Measurements from ENCODE around the gene IL3.

The IL3 gene

DNA sequence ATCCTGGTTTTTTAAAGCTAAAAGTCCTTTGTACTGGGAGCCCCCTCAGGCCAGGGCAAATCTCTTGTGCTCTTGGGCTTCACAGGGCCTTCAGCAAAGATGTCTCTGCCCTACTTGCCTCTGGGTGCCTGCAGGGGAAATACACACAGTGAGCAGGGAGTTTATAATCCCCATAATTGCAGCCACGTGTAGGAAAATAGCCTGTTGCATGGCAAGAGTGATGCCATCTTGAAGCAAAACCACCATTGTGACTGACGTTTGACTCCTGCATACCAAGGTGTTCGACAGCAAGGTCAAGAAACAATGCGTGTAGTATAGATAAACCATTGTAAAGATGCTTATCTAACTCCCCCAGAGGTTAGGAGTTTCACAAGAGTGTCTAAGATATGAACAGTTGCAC lies 11.4 kb upstream of the IL3 start:
- no peak overlapping the region for H3K4me2 ChIP-seq
- H3K4me3 ChIP-seq: no peak overlapping the region
- no peak for TF ChIP-seq Cebpa-rat (IDR thresholded peaks at IDR 0.05)
- H3K4me1 ChIP-seq: no peaks in the 10 kb centered on the region
- H3K27ac ChIP-seq: no peak overlapping the region
- H3K27me3 ChIP-seq: no peaks in the 10 kb centered on the region
- H3K9ac ChIP-seq: no peak overlapping the region
- no peaks in the 10 kb centered on the region for H4K20me1 ChIP-seq
- H3K36me3 ChIP-seq: no peaks in the 10 kb centered on the region
- peaks cover 4% of the 10 kb centered on the region; the same call in 1 of the 2 replicates for H3K9me3 ChIP-seq

DNA sequence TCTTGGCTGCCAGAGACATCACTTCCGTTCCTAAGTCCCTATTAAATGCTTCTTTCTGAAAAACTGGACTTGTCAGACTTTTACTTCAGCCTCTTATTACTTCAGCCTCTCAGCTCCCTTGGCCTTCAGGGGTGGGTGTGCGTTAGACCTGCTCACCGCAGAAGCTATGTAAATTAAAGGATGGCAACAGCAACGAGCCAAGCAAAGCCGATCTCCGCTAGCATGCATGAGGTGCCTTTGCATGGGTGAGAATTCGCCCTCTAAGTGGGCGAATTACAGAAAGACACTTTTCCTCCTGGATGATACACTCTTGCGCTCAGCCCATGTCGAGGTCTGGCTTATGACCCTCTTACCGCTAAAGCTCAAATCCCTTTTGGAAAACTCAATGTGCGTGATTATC lies 10.9 kb upstream of the IL3 start:
- no peak overlapping the region for H3K4me3 ChIP-seq
- H3K9ac ChIP-seq: no peak overlapping the region
- no peaks in the 10 kb centered on the region for H3K36me3 ChIP-seq
- H3K9me3 ChIP-seq: no peaks in the 10 kb centered on the region
- H3K27ac ChIP-seq: no peak overlapping the region
- no peaks in the 10 kb centered on the region for H3K4me1 ChIP-seq
- no peak overlapping the region for H3K4me2 ChIP-seq
- no peak for TF ChIP-seq Cebpa-rat (IDR thresholded peaks at IDR 0.05)
- H3K27me3 ChIP-seq: no peaks in the 10 kb centered on the region
- no peaks in the 10 kb centered on the region for H4K20me1 ChIP-seq

DNA sequence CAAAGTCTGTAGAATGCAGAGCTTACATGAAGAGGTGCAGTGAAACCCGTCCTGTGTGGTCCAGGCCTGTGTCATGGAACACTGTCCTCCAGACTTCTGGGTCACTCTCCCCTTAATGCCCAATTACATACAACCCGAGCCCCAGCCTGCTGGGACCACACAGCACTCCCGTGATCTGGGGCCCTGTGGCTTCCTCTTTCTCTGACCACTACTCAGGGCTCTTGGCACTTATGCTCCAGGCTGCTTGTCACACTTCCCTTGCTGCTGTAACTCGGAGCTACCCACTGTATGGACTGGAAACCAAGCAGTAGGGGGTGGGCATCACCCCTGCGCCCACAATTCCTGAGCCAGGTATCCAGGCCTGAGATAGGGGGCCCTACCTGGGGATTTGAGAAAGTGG lies 10.3 kb upstream of the IL3 start:
- Histone ChIP-seq H3K4me3 (no peak overlapping the region), H3K27ac (no peak overlapping the region), H4K20me1 (no peaks in the 10 kb centered on the region), H3K4me1 (no peaks in the 10 kb centered on the region; the same call in 1 of the 2 replicates), H3K9me3 (no peaks in the 10 kb centered on the region), H3K4me2 (no peak overlapping the region), H3K36me3 (no peaks in the 10 kb centered on the region), H3K27me3 (no peaks in the 10 kb centered on the region), H3K9ac (no peak overlapping the region)
- TF ChIP-seq Cebpa-rat (IDR thresholded peaks at IDR 0.05): no peak

DNA sequence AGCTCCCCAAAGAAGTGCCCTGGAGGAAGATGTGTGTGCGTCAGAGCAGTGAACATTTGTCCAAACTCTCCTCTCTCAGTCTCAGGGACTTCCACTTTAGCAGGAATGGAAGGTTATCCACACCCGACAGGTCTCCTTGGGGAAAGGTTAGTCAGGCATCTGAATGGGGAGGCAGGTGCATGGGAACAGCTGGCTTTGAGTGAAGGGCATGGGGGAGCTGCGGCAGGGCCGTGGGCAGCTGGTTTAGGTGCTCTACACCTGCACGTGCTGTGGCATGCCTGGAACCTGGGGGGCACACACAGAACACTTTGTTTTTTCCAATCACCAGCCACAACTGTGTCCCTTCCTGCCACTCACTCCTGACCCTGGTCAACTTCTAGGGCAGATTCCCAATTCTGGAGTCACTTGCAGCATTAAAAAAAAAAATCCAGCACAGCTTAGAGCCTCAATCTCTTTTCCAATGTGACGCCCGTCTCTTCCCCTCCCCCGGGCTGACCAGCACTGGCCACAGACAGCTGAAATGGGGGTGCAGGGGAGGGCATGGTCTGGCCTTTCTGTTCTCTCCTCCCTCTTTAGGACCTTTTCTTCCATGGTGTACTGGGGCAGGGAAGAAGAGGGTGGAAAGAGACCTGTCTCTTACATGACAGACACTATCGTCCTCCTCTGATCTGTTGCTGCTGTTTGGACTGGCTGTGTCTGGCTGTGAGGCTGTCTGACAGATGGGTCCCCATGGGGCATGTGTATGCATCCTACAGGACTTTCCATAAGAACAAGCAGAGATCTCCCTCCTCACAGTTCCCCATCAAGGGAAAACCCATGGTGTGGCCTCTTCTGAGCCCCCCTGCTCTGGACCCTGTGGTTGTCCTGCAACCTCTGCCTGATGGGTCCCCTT lies 9.5 kb upstream of the IL3 start:
- no peaks in the 10 kb centered on the region for H3K9me3 ChIP-seq
- H3K4me1 ChIP-seq: peaks cover 7% of the 10 kb centered on the region
- H3K27me3 ChIP-seq: no peaks in the 10 kb centered on the region
- no peak for TF ChIP-seq Cebpa-rat (IDR thresholded peaks at IDR 0.05)
- H3K4me2 ChIP-seq: no peak overlapping the region
- no peaks in the 10 kb centered on the region for H4K20me1 ChIP-seq
- no peaks in the 10 kb centered on the region for H3K36me3 ChIP-seq
- no peak overlapping the region for H3K9ac ChIP-seq
- H3K4me3 ChIP-seq: no peak overlapping the region
- H3K27ac ChIP-seq: no peak overlapping the region

DNA sequence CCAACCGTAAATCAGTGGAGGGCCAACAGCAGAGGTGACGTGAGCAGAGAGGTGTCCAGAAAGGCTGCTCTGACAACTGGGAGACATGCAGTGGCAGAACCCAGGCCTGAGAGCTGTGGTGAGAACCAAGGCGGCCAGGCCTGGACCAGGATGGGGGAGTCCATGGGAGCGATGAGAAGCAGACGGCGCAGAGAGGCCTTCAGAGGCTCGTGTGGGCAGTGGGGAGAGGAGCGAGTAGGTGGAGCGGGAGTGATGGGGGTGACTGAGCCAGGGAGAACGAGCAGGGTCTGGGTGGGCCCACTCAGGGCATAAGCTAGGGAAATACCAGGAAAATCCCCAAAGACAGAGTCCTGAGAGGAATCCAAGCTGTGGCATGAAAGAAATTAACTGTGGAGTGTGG lies 7.9 kb upstream of the IL3 start:
- no peaks in the 10 kb centered on the region for H3K27me3 ChIP-seq
- H3K9me3 ChIP-seq: no peaks in the 10 kb centered on the region
- H3K27ac ChIP-seq: no peak overlapping the region
- H3K4me3 ChIP-seq: no peak overlapping the region
- H3K4me2 ChIP-seq: no peak overlapping the region
- H3K9ac ChIP-seq: no peak overlapping the region
- no peak for TF ChIP-seq Cebpa-rat (IDR thresholded peaks at IDR 0.05)
- peaks cover 23% of the 10 kb centered on the region for H3K4me1 ChIP-seq
- H3K36me3 ChIP-seq: no peaks in the 10 kb centered on the region
- H4K20me1 ChIP-seq: no peaks in the 10 kb centered on the region

DNA sequence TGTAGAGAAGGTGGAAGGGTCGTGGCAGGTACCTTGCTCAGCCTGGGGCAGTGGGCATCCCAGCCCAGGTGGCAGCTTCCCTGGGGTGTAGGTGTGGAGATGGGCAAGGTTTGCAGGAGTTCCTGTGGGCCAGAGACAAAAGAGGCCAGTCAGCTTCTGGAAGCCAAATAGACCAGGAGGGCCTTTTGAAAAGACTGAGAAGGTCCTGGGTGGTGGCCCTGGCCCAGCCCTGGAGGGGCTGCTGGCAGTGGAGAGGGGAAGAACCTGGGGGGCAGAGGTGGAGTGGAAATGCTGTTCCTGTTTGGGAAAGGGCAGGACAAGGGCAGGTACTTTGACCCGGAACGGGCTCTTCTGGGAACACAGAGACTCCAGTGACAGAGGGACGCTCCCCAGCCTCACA lies 7.0 kb upstream of the IL3 start:
- no peak overlapping the region for H3K4me3 ChIP-seq
- H3K9ac ChIP-seq: no peak overlapping the region
- no peak overlapping the region for H3K27ac ChIP-seq
- H3K4me1 ChIP-seq: peaks cover 29% of the 10 kb centered on the region
- no peak overlapping the region for H3K4me2 ChIP-seq
- no peak for TF ChIP-seq Cebpa-rat (IDR thresholded peaks at IDR 0.05)
- H4K20me1 ChIP-seq: no peaks in the 10 kb centered on the region
- H3K27me3 ChIP-seq: no peaks in the 10 kb centered on the region
- no peaks in the 10 kb centered on the region for H3K9me3 ChIP-seq
- no peaks in the 10 kb centered on the region for H3K36me3 ChIP-seq

DNA sequence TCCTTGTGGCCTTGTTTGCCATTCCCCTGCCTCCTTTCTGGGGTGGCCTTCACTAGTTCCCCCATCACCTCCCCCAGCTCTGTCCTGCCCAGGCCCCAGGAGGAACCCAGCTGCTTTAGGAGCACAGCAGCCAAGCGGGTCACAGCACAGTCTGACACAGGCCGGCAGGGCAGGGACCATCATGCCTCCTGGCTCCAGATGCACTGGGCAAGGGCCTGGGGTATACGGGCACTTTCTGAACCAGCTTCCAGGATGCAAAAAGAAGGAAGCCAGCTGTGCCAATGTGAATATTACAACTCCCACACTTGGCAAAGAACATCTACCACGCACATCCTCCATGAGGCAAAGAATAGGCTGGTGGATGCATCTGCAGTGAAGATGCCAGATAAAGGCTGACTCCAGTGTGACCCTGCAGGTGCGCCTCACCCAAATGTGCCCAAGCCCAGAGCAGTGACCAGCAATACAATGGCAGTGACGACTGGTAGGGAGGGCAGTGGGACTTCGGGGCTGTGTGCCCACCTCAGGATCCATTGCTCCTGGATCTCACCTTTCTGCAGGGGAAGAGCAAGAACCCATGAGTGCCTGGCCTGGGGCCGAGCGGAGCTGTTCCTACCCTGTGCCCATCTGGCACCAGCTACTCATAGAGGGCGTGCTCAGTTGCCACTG lies 6.3 kb upstream of the IL3 start:
- Histone ChIP-seq H3K9me3 (no peaks in the 10 kb centered on the region), H3K4me1 (peaks cover 33% of the 10 kb centered on the region), H3K36me3 (no peaks in the 10 kb centered on the region), H4K20me1 (no peaks in the 10 kb centered on the region), H3K27ac (no peak overlapping the region), H3K4me3 (no peak overlapping the region), H3K9ac (no peak overlapping the region), H3K4me2 (no peak overlapping the region), H3K27me3 (no peaks in the 10 kb centered on the region)
- TF ChIP-seq Cebpa-rat (IDR thresholded peaks at IDR 0.05): no peak

DNA sequence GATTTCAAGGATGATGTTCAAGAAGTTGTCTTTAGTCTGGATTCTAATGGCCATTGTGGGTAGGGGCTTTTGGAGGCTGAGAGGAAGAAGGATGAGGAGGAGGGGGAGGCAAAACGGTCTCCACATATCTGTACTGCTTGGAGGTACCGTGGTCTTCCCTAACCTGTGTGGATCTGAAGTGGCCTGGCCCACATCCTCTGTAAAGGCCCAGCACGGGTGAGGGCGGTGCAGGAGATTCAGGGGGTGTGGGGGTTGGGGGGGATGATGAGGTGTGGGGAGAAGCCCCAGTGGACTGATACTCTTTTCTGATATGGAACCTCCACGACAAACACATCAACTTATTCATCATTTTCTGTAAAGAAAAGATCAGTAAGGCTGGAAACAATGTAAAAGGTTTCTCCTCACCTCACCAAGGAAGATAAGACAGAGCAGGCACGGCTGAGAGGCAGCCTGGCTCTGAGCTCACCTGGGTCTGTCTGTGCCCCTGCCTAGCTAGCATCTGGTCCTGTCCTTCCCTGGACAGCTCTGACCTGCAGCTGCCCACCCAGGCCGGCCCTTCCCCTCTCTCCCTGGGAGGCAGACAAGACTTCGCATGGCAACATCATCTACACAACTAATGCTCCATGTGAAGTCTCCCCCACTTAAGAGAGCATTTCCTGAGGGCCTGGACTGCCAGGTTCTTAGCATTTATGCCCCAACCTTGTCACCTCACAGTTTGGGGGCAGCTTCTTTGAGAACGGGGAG lies 5.6 kb upstream of the IL3 start:
- no peak for TF ChIP-seq Cebpa-rat (IDR thresholded peaks at IDR 0.05)
- H3K4me3 ChIP-seq: no peak overlapping the region
- H3K9me3 ChIP-seq: no peaks in the 10 kb centered on the region

DNA sequence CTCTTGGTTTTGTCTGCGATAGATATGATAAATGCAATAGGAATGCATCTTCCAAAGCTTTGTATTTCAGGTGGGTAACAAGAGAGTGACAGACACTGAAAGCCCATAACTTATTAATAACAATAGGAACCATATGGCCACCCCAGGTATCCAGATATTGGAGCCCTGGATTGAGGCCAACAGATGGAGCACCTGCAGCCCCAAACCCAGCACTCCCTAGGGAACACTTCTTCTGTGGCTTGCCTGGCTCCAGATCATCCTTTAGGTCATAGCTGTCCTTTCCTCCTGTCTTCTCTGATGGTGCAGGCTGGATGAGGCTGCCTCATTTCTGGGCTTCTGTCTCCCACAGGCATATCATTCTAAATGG lies 5.0 kb upstream of the IL3 start:
- Histone ChIP-seq H3K27ac (no peak overlapping the region), H3K4me1 (peaks cover 46% of the 10 kb centered on the region)
- TF ChIP-seq Cebpa-rat (IDR thresholded peaks at IDR 0.05): no peak

More for the DNA sequence above, 5.6 kb upstream of the IL3 start:
- Histone ChIP-seq H3K27me3 (no peaks in the 10 kb centered on the region), H3K27ac (no peak overlapping the region), H3K9ac (no peak overlapping the region), H3K4me1 (peaks cover 40% of the 10 kb centered on the region), H3K36me3 (no peaks in the 10 kb centered on the region), H3K4me2 (no peak overlapping the region), H4K20me1 (no peaks in the 10 kb centered on the region)

More for the DNA sequence above, 5.0 kb upstream of the IL3 start:
- Histone ChIP-seq H3K4me2 (peak overlapping the region; percentile 72), H3K36me3 (no peaks in the 10 kb centered on the region), H3K4me3 (no peak overlapping the region), H4K20me1 (no peaks in the 10 kb centered on the region), H3K27me3 (no peaks in the 10 kb centered on the region), H3K9me3 (no peaks in the 10 kb centered on the region), H3K9ac (no peak overlapping the region)

Measured in BLaER1 (cell line).